ENCODE results near the gene AHNAK2. TPM values are rescaled to one million over a fixed set of nuclear protein-coding genes. Genes with fewer than 3 reads are reported as not detected.
"Not testable (repeated sequence)": the region's sequence is repeated elsewhere in the genome, so short reads cannot be mapped to it uniquely, and the experiment has no call there.

Gene AHNAK2
- under 1 TPM; 0.06 to 0.15 TPM for total RNA-seq
- polyA plus RNA-seq: not detected

DNA sequence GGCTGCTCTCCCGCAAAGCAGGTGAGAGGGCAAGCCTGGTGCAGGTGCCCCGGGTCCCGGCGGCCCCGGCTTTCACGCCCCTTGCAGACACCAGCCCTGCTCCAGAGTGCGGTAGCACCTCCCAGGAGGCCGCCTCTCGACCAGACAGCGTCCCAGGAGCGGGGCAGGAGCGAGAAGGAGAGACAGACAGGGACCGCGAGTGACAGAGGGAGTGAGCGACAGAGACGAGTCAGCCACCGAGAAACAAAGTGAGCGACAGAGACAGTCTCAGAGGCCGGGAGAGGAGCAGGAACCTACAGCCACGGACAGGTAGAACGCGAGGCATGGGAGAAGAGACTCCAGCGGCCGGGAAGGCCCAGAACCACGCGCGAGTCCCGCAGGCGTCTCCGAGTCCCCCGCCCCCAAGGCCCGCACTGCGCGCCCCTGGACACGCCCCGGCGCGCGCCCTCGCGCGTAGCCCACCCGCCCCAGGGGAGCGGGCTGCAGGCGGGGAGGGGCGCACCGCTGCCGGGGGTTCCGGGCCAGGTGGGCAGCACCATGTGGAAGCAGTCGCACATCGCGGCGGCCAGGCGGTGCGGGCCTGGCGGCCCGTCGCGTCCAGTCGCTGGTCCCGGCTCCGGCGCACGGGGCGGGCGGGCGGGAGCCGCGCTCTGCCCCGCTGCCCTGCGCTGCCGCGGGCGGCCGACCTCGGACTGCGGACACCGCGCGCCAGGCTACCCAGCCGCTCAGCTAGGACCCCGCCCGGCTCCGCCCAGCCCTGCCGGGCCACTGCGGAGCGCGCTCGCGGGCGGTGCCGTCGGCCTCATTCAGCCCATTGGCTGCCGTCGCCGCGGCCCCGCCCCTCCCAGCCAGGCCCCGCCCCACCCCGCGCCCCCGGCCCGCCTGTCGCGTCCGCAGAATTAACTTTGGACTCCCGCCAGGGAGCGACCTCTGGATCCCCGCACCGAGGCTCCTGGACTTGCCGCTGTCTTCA lies at the start of gene AHNAK2:
Gene AHNAK2, minus strand, starts transcription at position 694 of the 973 bp plus-strand sequence. Its CDS starts 137 bp downstream, at position 557.
- peak in 4 of 5 donors; percentile 26 to 42 (median 36) for DNase-seq
- intact Hi-C loops (cut with micrococcal nuclease): loop anchor here (2.0 to 5.0 kb wide), 4 partner anchors 34 to 109 kb away; partner anchors contain the start of gene CDCA4
- Histone ChIP-seq H3K9me3 (ENCODE audit: control insufficient read depth in 1 of 2, low read length in 2 of 2) (no peaks in the 10 kb centered on the region), H3K4me3 (ENCODE audit: low read length in 2 of 2) (peak within 1 kb of the TSS in 1 of 2 donors; percentile 1), H3K27me3 (ENCODE audit: insufficient read depth, low read length) (peaks cover 13% of the 10 kb centered on the region), H3K27ac (ENCODE audit: low read depth, low read length) (no peak within 1 kb of the TSS), H3K4me1 (ENCODE audit: insufficient read depth, low read length) (peaks cover 17% of the 10 kb centered on the region), H3K36me3 (ENCODE audit: insufficient read depth, low read length) (no peaks in the 10 kb centered on the region)
- peak within 1 kb of the TSS; percentile 80 to 87 (median 84) for H3K4me3 Mint-ChIP-seq
- peaks cover 4 to 26% (median 13%) of the 10 kb centered on the region in 4 donors for H3K4me1 Mint-ChIP-seq
- H3K27me3 Mint-ChIP-seq: peaks cover 8 to 16% of the 10 kb centered on the region in 2 donors
- peaks cover 0 to 2% (median 0%) of the 10 kb centered on the region in 8 donors for H3K9me3 Mint-ChIP-seq
- ChIA-PET POLR2A (ENCODE audit: partially characterized antibody) (interaction anchor here (1.2 kb wide), 1 partner anchor 75 kb away, joined by 3 read pairs; no protein-coding TSS in a partner anchor), CTCF (ENCODE audit: partially characterized antibody) (interaction anchor here (1.0 to 7.1 kb wide), 3 partner anchors 60 to 67 kb away, joined by 3 to 162 read pairs (median 13); no protein-coding TSS in a partner anchor)
- H3K36me3 Mint-ChIP-seq: no peaks in the 10 kb centered on the region
- H3K27ac Mint-ChIP-seq: peak within 1 kb of the TSS in 5 of 7 donors; percentile 32 to 83 (median 59)

GRCh38 chr14:105027718-105028117 lies 49.5 kb upstream of the AHNAK2 start:
- peaks cover 32% of the 10 kb centered on the region for H3K4me1 ChIP-seq (ENCODE audit: insufficient read depth, low read length)
- ChIA-PET CTCF (ENCODE audit: partially characterized antibody) (interaction anchor here (1.2 to 3.5 kb wide), 2 partner anchors 8 to 18 kb away, joined by 4 to 17 read pairs; no protein-coding TSS in a partner anchor), POLR2A (ENCODE audit: partially characterized antibody) (interaction anchor here (1.5 kb wide), 1 partner anchor 38 kb away, joined by 4 read pairs; the partner anchor contains the start of gene GPR132)
- H3K27me3 Mint-ChIP-seq; H3K27ac ChIP-seq (ENCODE audit: low read depth, low read length); H3K36me3 ChIP-seq (ENCODE audit: insufficient read depth, low read length); DNase-seq; H3K9me3 ChIP-seq (ENCODE audit: control insufficient read depth in 1 of 2, low read length in 2 of 2); H3K27ac Mint-ChIP-seq; H3K9me3 Mint-ChIP-seq; H3K4me3 ChIP-seq (ENCODE audit: low read length in 2 of 2); intact Hi-C loops (cut with micrococcal nuclease); H3K4me3 Mint-ChIP-seq; H3K27me3 ChIP-seq (ENCODE audit: insufficient read depth, low read length); H3K36me3 Mint-ChIP-seq: not testable (repeated sequence)
- peaks cover 10 to 50% (median 28%) of the 10 kb centered on the region in 4 donors for H3K4me1 Mint-ChIP-seq

- H3K9me3 Mint-ChIP-seq: no peaks in the 10 kb centered on the region
- peaks cover 10 to 49% (median 26%) of the 10 kb centered on the region in 4 donors for H3K4me1 Mint-ChIP-seq
- peak overlapping the region in 4 of 7 donors; percentile 10 to 93 (median 76) for H3K27ac Mint-ChIP-seq
- no peaks in the 10 kb centered on the region for H3K27me3 Mint-ChIP-seq
- H3K9me3 ChIP-seq (ENCODE audit: control insufficient read depth in 1 of 2, low read length in 2 of 2): no peaks in the 10 kb centered on the region
- ChIA-PET CTCF (ENCODE audit: partially characterized antibody) (interaction anchor here (1.5 to 3.5 kb wide), 2 partner anchors 19 to 64 kb away, joined by 4 to 17 read pairs; no protein-coding TSS in a partner anchor), POLR2A (ENCODE audit: partially characterized antibody) (interaction anchor here (1.5 to 2.3 kb wide), 2 partner anchors 12 to 38 kb away, joined by 4 to 12 read pairs; partner anchors contain the start of gene GPR132)
- H3K4me1 ChIP-seq (ENCODE audit: insufficient read depth, low read length): peaks cover 34% of the 10 kb centered on the region
- intact Hi-C loops (cut with micrococcal nuclease): no loop called here
- no peak overlapping the region for H3K27ac ChIP-seq (ENCODE audit: low read depth, low read length)
- no peaks in the 10 kb centered on the region for H3K27me3 ChIP-seq (ENCODE audit: insufficient read depth, low read length)
- peak overlapping the region in 2 of 8 donors; percentile 15 to 36 for H3K4me3 Mint-ChIP-seq
- no peak overlapping the region for H3K4me3 ChIP-seq (ENCODE audit: low read length in 2 of 2)
- peaks cover 3 to 6% of the 10 kb centered on the region in 2 donors for H3K36me3 Mint-ChIP-seq
- no peak for DNase-seq
- H3K36me3 ChIP-seq (ENCODE audit: insufficient read depth, low read length): no peaks in the 10 kb centered on the region
Observed at GRCh38 chr14:105026802-105027563, 48.8 kb upstream of the AHNAK2 start.

GRCh38 chr14:105026033-105026785 lies 48.0 kb upstream of the AHNAK2 start:
- POLR2A ChIA-PET (ENCODE audit: partially characterized antibody): interaction anchor here (1.0 to 2.3 kb wide), 5 partner anchors 9 to 41 kb away, joined by 3 to 12 read pairs (median 3); no protein-coding TSS in a partner anchor
- H3K4me3 ChIP-seq (ENCODE audit: low read length in 2 of 2): no peak overlapping the region

DNA sequence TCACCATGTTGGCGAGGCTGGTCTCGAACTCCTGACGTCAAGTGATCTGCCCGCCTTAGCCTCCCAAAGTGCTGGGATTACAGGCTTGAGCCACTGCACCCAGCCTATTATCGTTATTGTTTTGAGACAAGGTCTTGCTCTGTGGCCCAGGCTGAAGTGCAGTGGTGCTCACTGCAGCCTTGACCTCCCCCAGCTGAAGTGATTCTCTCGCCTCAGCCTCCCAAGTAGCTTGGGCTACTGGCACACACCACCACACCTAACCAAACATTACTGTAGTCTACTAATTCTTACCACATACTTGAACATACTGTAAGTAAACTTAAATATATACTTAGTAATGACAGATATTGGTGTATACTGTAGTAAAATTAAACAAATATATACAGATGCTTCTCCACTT lies 47.3 kb upstream of the AHNAK2 start:
- Histone ChIP-seq H3K27ac (ENCODE audit: low read depth, low read length) (no peak overlapping the region), H3K27me3 (ENCODE audit: insufficient read depth, low read length) (no peaks in the 10 kb centered on the region), H3K36me3 (ENCODE audit: insufficient read depth, low read length) (no peaks in the 10 kb centered on the region), H3K4me3 (ENCODE audit: low read length in 2 of 2) (no peak overlapping the region), H3K4me1 (ENCODE audit: insufficient read depth, low read length) (peaks cover 40% of the 10 kb centered on the region), H3K9me3 (ENCODE audit: control insufficient read depth in 1 of 2, low read length in 2 of 2) (no peaks in the 10 kb centered on the region)
- H3K27me3 Mint-ChIP-seq: no peaks in the 10 kb centered on the region
- peaks cover 14 to 52% (median 29%) of the 10 kb centered on the region in 4 donors for H3K4me1 Mint-ChIP-seq
- peak overlapping the region in 2 of 8 donors; percentile 26 to 82 for H3K4me3 Mint-ChIP-seq
- no peak for DNase-seq
- intact Hi-C loops (cut with micrococcal nuclease): no loop called here
- no peaks in the 10 kb centered on the region for H3K9me3 Mint-ChIP-seq
- CTCF ChIA-PET (ENCODE audit: partially characterized antibody): interaction anchor here (0.7 to 3.5 kb wide), 5 partner anchors 10 to 65 kb away, joined by 3 to 17 read pairs (median 7); no protein-coding TSS in a partner anchor
- H3K27ac Mint-ChIP-seq: peak overlapping the region; percentile 48 to 93 (median 87)
- peaks cover 3 to 6% of the 10 kb centered on the region in 2 donors for H3K36me3 Mint-ChIP-seq
- POLR2A ChIA-PET (ENCODE audit: partially characterized antibody): interaction anchor here (1.0 to 2.3 kb wide), 5 partner anchors 10 to 42 kb away, joined by 3 to 12 read pairs (median 3); no protein-coding TSS in a partner anchor

More at GRCh38 chr14:105026033-105026785, 48.0 kb upstream of the AHNAK2 start:
- Mint-ChIP-seq H3K9me3 (no peaks in the 10 kb centered on the region), H3K4me3 (peak overlapping the region in 7 of 8 donors; percentile 0 to 70 (median 46)), H3K36me3 (peaks cover 3 to 6% of the 10 kb centered on the region in 2 donors), H3K27ac (peak overlapping the region; percentile 18 to 93 (median 79)), H3K27me3 (no peaks in the 10 kb centered on the region), H3K4me1 (peaks cover 14 to 57% (median 32%) of the 10 kb centered on the region in 4 donors)
- intact Hi-C loops (cut with micrococcal nuclease): no loop called here
- no peaks in the 10 kb centered on the region for H3K36me3 ChIP-seq (ENCODE audit: insufficient read depth, low read length)
- no peaks in the 10 kb centered on the region for H3K27me3 ChIP-seq (ENCODE audit: insufficient read depth, low read length)
- DNase-seq: no peak
- H3K27ac ChIP-seq (ENCODE audit: low read depth, low read length): no peak overlapping the region
- H3K4me1 ChIP-seq (ENCODE audit: insufficient read depth, low read length): peaks cover 40% of the 10 kb centered on the region
- no peaks in the 10 kb centered on the region for H3K9me3 ChIP-seq (ENCODE audit: control insufficient read depth in 1 of 2, low read length in 2 of 2)
- CTCF ChIA-PET (ENCODE audit: partially characterized antibody): interaction anchor here (0.7 to 3.5 kb wide), 5 partner anchors 10 to 64 kb away, joined by 3 to 17 read pairs (median 7); no protein-coding TSS in a partner anchor
